Spleen (tissue), 7 donors: Measurements from ENCODE around the gene GPR152.

Experiments
- POLR2A ChIP-seq, 3 donors: fragments of 450-650 bp; IDR thresholded peaks; one replicate each; pipeline ENCODE4 v1.5.1; 2017; ENCODE audit warnings: antibody characterized with exemption in 3 of 3, mild to moderate bottlenecking in 1 of 3
- TF ChIP-seq, protein P1 (sequence below), 11 experiments: fragments of 200-600 bp in 7 of 11; fragments of 450-650 bp in 4 of 11; sonication (generic) in 4 of 11; IDR thresholded peaks in 8 of 11; conservative IDR thresholded peaks in 3 of 11; 1 replicate in 7 of 11; 2 replicates in 4 of 11; pipeline versions ENCODE4 v1.4.0 to v1.8.0; 2016 to 2021; ENCODE audit warnings: antibody characterized with exemption in 11 of 11, inconsistent platforms in 4 of 11, mild to moderate bottlenecking in 1 of 11
- donor health status: DM: no; HTN: no; CAD: no; lungs with moderate emphysema.
- donor health status: DM: no; HTN: no; CAD: no.
- donor health status: DM: no; HTN: no; CAD: no.

DNA sequence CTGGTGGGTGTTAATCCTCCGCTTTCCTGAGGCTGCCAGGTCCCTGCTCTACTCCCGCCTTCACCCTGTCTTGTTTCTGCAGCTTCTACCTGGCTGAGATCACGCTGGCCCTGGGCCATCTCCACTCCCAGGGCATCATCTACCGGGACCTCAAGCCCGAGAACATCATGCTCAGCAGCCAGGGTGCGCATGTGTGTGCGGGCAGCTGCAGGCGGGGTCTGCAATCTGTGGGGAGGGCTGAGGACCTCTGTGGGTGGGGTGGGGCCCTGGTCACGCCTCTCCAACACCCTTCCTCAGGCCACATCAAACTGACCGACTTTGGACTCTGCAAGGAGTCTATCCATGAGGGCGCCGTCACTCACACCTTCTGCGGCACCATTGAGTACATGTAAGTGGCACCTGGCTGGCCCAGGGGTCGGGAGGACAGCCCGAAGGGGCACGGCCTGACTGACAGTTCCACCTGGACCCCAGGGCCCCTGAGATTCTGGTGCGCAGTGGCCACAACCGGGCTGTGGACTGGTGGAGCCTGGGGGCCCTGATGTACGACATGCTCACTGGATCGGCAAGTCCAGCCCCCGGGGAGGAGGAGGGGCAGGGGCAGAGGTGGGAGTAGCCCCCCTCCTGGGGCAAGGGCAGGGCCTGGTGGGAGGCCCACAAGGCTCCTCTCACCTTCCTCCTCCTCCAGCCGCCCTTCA lies 19.7 kb downstream of the GPR152 start:
- TF ChIP-seq, protein P1, sequence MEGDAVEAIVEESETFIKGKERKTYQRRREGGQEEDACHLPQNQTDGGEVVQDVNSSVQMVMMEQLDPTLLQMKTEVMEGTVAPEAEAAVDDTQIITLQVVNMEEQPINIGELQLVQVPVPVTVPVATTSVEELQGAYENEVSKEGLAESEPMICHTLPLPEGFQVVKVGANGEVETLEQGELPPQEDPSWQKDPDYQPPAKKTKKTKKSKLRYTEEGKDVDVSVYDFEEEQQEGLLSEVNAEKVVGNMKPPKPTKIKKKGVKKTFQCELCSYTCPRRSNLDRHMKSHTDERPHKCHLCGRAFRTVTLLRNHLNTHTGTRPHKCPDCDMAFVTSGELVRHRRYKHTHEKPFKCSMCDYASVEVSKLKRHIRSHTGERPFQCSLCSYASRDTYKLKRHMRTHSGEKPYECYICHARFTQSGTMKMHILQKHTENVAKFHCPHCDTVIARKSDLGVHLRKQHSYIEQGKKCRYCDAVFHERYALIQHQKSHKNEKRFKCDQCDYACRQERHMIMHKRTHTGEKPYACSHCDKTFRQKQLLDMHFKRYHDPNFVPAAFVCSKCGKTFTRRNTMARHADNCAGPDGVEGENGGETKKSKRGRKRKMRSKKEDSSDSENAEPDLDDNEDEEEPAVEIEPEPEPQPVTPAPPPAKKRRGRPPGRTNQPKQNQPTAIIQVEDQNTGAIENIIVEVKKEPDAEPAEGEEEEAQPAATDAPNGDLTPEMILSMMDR (IDR thresholded peaks at IDR 0.05 in 8 of 11, conservative IDR thresholded peaks at IDR 0.05 in 3 of 11), result no peak
- no peak for TF ChIP-seq POLR2A (IDR thresholded peaks at IDR 0.05)
